Dendritic cell treated with granulocyte-macrophage colony-stimulating factor and Interleukin-4, amounts not matched to agents 40 ng/mL and 50 ng/mL, for 4 days (primary cell): ENCODE results near the gene ROBO1.
"Not testable (repeated sequence)": the region's sequence is repeated elsewhere in the genome, so short reads cannot be mapped to it uniquely, and the experiment has no call there.

ENCODE experiments used
- H3K27ac Mint-ChIP-seq: one replicate; pipeline ENCODE4 v1.8.0; 2022; ENCODE audit warnings: mild to moderate bottlenecking, mixed read lengths
- H3K27me3 Mint-ChIP-seq: one replicate; pipeline ENCODE4 v1.8.0; 2022; ENCODE audit warnings: mild to moderate bottlenecking, mixed read lengths
- H3K36me3 Mint-ChIP-seq: one replicate; pipeline ENCODE4 v1.8.0; 2022; ENCODE audit warnings: low read depth, mixed read lengths
- H3K4me1 Mint-ChIP-seq: one replicate; pipeline ENCODE4 v1.8.0; 2022; ENCODE audit warnings: low read depth, mixed read lengths
- H3K4me3 Mint-ChIP-seq: one replicate; pipeline ENCODE4 v1.8.0; 2022; ENCODE audit warnings: mild to moderate bottlenecking, moderate library complexity, mixed read lengths
- H3K9me3 Mint-ChIP-seq: one replicate; pipeline ENCODE4 v1.8.0; 2022; ENCODE audit warnings: mixed read lengths
- intact Hi-C: fragments of 100-400 bp; cut with micrococcal nuclease; formaldehyde crosslinking; loops from one replicate; pipeline ENCODE4 v1.15.0; 2022

ROBO1 gene

DNA sequence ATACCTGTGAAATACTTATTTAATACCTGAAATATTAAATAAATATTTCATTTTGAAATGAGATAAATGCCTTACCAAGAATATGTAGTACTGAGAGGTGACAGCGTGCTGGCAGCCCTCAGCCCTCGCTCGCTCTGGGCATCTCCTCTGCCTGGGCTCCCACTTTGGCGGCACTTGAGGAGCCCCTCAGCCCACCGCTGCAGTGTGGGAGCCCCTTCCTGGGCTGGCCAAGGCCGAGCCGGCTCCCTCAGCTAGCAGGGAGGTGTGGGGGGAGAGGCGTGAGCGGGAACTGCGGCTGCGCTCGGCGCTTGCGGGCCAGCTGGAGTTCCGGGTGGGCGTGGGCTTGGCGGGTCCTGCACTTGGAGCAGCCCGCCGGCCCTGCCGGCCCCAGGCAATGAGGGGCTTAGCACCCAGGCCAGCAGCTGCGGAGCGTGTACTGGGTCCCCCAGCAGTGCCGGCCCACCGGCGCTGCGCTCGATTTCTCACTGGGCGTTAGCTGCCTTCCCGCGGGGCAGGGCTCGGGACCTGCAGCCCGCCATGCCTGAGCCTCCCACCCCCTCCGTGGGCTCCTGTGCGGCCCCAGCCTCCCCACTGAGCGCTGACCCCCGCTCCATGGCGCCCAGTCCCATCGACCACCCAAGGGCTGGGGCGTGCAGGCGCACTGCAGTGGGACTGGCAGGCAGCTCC is 467.7 kb downstream of the ROBO1 start:
- H3K9me3 Mint-ChIP-seq, result peaks cover 12% of the 10 kb centered on the region
- intact Hi-C loops, result not testable (repeated sequence)

DNA sequence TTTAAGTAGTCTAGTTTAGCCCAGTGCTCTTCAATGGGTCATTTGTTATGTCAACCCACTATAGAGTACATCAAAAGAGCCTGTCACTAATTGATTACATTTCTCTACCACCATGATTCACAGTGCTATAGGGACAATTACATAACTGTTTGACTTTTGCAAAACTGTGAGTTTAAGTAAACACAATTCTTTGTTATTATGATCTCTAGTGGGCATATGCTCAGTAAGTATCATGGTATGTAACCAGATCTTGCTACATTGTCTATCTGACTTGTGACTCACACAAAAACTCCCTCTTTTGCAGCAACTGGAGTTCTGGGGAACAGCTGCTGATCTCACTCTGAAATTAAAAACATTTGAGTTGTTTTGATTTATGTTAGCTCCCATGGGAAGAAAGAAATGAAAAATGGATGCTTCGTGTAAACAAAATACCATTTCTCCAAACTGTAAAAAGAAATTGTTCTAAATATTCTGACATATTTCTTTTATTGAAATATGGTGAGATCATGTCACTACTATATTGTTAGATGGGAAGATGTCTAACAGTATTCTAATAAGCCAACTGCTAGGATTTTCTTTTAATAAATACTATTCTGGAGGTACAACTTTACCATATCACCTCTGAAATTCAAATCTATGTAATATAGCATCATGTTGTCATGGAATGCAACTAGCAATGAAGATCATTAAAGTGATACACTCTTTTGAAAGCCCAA is 470.4 kb downstream of the ROBO1 start:
- no peak overlapping the region for H3K27ac Mint-ChIP-seq
- peaks cover 30% of the 10 kb centered on the region for H3K9me3 Mint-ChIP-seq
- no peaks in the 10 kb centered on the region for H3K27me3 Mint-ChIP-seq
- H3K4me1 Mint-ChIP-seq, result no peaks in the 10 kb centered on the region
- intact Hi-C loops, result no loop called here
- H3K4me3 Mint-ChIP-seq, result no peak overlapping the region
- H3K36me3 Mint-ChIP-seq, result no peaks in the 10 kb centered on the region

More for the DNA sequence above, 467.7 kb downstream of the ROBO1 start:
- H3K4me3 Mint-ChIP-seq, H3K27me3 Mint-ChIP-seq, H3K36me3 Mint-ChIP-seq, H3K4me1 Mint-ChIP-seq, H3K27ac Mint-ChIP-seq: not testable (repeated sequence)

- H3K4me3 Mint-ChIP-seq, result no peak overlapping the region
- peaks cover 15% of the 10 kb centered on the region for H3K9me3 Mint-ChIP-seq
- H3K27ac Mint-ChIP-seq, result no peak overlapping the region
- intact Hi-C loops, result no loop called here
- H3K36me3 Mint-ChIP-seq, result no peaks in the 10 kb centered on the region
- H3K27me3 Mint-ChIP-seq, result no peaks in the 10 kb centered on the region
- no peaks in the 10 kb centered on the region for H3K4me1 Mint-ChIP-seq
Measured at GRCh38 chr3:79286882-79287281, 480.9 kb downstream of the ROBO1 start.

GRCh38 chr3:79285871-79286270 is 481.9 kb downstream of the ROBO1 start:
- H3K4me1 Mint-ChIP-seq, result no peaks in the 10 kb centered on the region
- intact Hi-C loops, result no loop called here
- no peak overlapping the region for H3K27ac Mint-ChIP-seq
- peaks cover 7% of the 10 kb centered on the region for H3K9me3 Mint-ChIP-seq
- no peaks in the 10 kb centered on the region for H3K36me3 Mint-ChIP-seq
- H3K27me3 Mint-ChIP-seq, result no peaks in the 10 kb centered on the region
- H3K4me3 Mint-ChIP-seq, result no peak overlapping the region

- Mint-ChIP-seq H3K4me1 (no peaks in the 10 kb centered on the region), H3K27me3 (no peaks in the 10 kb centered on the region), H3K27ac (no peak overlapping the region), H3K4me3 (no peak overlapping the region), H3K36me3 (no peaks in the 10 kb centered on the region), H3K9me3 (peaks cover 3% of the 10 kb centered on the region)
- intact Hi-C loops, result no loop called here
Measured at GRCh38 chr3:79285380-79285779, 482.4 kb downstream of the ROBO1 start.

DNA sequence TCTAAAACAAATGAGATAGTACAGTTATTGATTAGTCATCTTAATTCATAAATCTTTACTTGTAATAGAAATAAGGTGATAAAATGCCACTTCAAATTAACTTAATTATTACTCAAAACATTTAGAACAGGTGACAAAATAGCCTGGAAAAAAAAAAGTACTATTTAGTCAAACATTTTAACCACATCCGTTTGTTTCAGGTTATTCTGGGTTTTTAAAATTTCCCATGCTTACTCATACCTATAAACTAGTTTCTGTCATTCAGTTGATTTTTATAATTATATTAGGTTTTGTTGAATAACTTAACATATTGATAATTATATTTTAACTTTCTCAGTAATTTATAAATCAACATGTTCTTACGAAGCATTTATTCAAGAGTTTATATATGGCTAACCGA is 483.0 kb downstream of the ROBO1 start:
- Mint-ChIP-seq H3K4me3 (no peak overlapping the region), H3K27ac (no peak overlapping the region), H3K36me3 (no peaks in the 10 kb centered on the region), H3K9me3 (no peaks in the 10 kb centered on the region), H3K4me1 (no peaks in the 10 kb centered on the region), H3K27me3 (no peaks in the 10 kb centered on the region)
- intact Hi-C loops, result no loop called here

DNA sequence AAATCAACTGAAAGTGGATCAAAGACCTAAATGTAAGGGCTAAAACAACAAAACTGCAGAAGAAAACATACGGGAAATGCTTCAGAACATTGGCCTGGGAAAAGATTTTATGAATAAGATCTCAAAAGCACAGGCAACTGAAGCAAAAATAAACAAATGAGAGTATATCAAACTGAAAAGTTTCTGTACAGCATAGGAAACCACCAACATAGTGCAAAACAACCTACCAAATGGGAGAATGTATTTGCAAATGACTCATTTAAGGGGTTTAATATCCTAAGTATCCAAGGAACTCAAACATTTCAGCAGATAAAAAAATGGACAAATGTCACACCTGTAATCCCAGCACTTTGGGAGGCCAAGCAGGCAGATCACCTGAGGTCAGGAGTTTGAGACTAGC is 489.1 kb downstream of the ROBO1 start:
- peaks cover 1% of the 10 kb centered on the region for H3K9me3 Mint-ChIP-seq
- H3K36me3 Mint-ChIP-seq, result no peaks in the 10 kb centered on the region
- intact Hi-C loops, result no loop called here
- no peaks in the 10 kb centered on the region for H3K27me3 Mint-ChIP-seq
- H3K4me1 Mint-ChIP-seq, result no peaks in the 10 kb centered on the region
- H3K4me3 Mint-ChIP-seq, result no peak overlapping the region
- H3K27ac Mint-ChIP-seq, result no peak overlapping the region

DNA sequence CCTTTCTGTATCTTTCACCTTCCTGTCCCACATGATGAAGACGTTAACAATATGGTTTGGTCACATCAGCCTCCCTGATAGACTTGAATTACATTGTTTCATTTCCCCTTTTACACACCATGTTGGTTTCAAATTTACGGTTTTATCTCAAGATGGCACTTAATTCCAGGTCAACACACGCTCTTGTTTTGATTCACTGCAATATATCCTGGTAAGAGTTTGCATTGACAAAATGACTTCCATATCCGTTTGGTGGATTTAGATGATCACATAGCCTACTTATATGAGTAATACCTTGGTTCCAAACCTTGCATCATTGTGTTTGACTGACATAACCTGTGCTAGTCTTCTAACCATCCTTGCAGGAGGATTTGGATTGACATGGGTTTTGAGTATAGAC is 499.4 kb downstream of the ROBO1 start:
- Mint-ChIP-seq H3K4me1 (no peaks in the 10 kb centered on the region), H3K27ac (no peak overlapping the region), H3K9me3 (peaks cover 13% of the 10 kb centered on the region), H3K36me3 (no peaks in the 10 kb centered on the region), H3K27me3 (no peaks in the 10 kb centered on the region), H3K4me3 (no peak overlapping the region)
- intact Hi-C loops, result no loop called here

GRCh38 chr3:79264892-79265291 is 502.9 kb downstream of the ROBO1 start:
- no peaks in the 10 kb centered on the region for H3K9me3 Mint-ChIP-seq
- H3K27me3 Mint-ChIP-seq, result no peaks in the 10 kb centered on the region
- intact Hi-C loops, result no loop called here
- no peaks in the 10 kb centered on the region for H3K36me3 Mint-ChIP-seq
- no peak overlapping the region for H3K4me3 Mint-ChIP-seq
- no peak overlapping the region for H3K27ac Mint-ChIP-seq
- H3K4me1 Mint-ChIP-seq, result no peaks in the 10 kb centered on the region

GRCh38 chr3:79263423-79263822 is 504.4 kb downstream of the ROBO1 start:
- Mint-ChIP-seq H3K4me3 (no peak overlapping the region), H3K27me3 (no peaks in the 10 kb centered on the region), H3K4me1 (no peaks in the 10 kb centered on the region), H3K36me3 (no peaks in the 10 kb centered on the region), H3K27ac (no peak overlapping the region), H3K9me3 (no peaks in the 10 kb centered on the region)
- intact Hi-C loops, result no loop called here

DNA sequence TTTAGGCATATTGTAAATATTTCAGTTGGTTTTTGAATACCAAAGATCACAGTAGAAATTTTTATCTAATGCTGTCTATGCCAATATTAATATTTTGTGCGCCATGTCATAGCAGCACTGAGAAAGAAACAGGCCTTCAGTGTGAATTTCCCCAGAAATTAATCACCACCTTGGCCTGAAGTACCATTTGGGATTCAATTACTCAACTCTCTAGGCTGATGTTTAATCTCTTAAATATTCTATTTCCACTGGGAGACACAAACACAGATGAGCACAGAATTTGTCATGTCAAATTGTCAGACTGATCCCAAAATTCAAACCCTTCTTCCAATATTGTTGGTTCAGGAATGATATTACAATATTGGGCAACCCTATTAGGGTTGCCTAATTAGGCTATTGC is 509.3 kb downstream of the ROBO1 start:
- H3K36me3 Mint-ChIP-seq, result no peaks in the 10 kb centered on the region
- H3K9me3 Mint-ChIP-seq, result no peaks in the 10 kb centered on the region
- no peak overlapping the region for H3K4me3 Mint-ChIP-seq
- no peaks in the 10 kb centered on the region for H3K27me3 Mint-ChIP-seq
- intact Hi-C loops, result no loop called here
- H3K27ac Mint-ChIP-seq, result no peak overlapping the region
- no peaks in the 10 kb centered on the region for H3K4me1 Mint-ChIP-seq

- intact Hi-C loops, result no loop called here
- H3K9me3 Mint-ChIP-seq, result no peaks in the 10 kb centered on the region
- no peaks in the 10 kb centered on the region for H3K4me1 Mint-ChIP-seq
- H3K27me3 Mint-ChIP-seq, result no peaks in the 10 kb centered on the region
- H3K4me3 Mint-ChIP-seq, result no peak overlapping the region
- H3K36me3 Mint-ChIP-seq, result no peaks in the 10 kb centered on the region
- no peak overlapping the region for H3K27ac Mint-ChIP-seq
Measured at GRCh38 chr3:79257791-79258190, 510.0 kb downstream of the ROBO1 start.

DNA sequence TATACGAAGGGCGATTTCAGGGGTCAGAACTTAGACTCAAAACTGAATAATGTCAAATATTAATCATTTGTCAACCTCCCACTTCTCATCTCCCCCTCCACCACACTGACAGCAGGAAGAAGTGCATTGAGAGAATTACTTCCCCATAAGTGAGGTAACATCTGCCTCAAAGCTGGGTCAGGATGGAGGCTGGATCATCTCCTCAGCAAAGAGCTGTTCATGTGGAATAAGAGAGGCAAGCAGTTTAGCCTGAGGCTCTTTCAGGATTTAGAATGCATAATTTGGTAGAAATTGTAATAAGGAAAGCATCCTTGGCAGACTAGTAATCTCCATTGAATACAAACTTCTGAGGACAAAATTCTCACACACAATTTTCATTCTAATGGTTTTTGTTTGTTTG is 512.1 kb downstream of the ROBO1 start:
- H3K4me1 Mint-ChIP-seq, result no peaks in the 10 kb centered on the region
- H3K36me3 Mint-ChIP-seq, result no peaks in the 10 kb centered on the region
- H3K27ac Mint-ChIP-seq, result no peak overlapping the region
- no peaks in the 10 kb centered on the region for H3K27me3 Mint-ChIP-seq
- intact Hi-C loops, result no loop called here
- no peaks in the 10 kb centered on the region for H3K9me3 Mint-ChIP-seq
- H3K4me3 Mint-ChIP-seq, result no peak overlapping the region

GRCh38 chr3:79255292-79255691 is 512.5 kb downstream of the ROBO1 start:
- H3K4me1 Mint-ChIP-seq, result no peaks in the 10 kb centered on the region
- intact Hi-C loops, result no loop called here
- H3K36me3 Mint-ChIP-seq, result no peaks in the 10 kb centered on the region
- H3K27ac Mint-ChIP-seq, result no peak overlapping the region
- H3K9me3 Mint-ChIP-seq, result no peaks in the 10 kb centered on the region
- H3K27me3 Mint-ChIP-seq, result no peaks in the 10 kb centered on the region
- H3K4me3 Mint-ChIP-seq, result no peak overlapping the region

GRCh38 chr3:79253704-79254103 is 514.1 kb downstream of the ROBO1 start:
- H3K36me3 Mint-ChIP-seq, result no peaks in the 10 kb centered on the region
- H3K27ac Mint-ChIP-seq, result no peak overlapping the region
- H3K4me3 Mint-ChIP-seq, result no peak overlapping the region
- no peaks in the 10 kb centered on the region for H3K27me3 Mint-ChIP-seq
- intact Hi-C loops, result no loop called here
- H3K9me3 Mint-ChIP-seq, result no peaks in the 10 kb centered on the region
- no peaks in the 10 kb centered on the region for H3K4me1 Mint-ChIP-seq
